ENCODE results near the gene ACTR2.
A peak's percentile ranks its signal among the peaks of the same experiment; 100 is the strongest.
"Not testable (repeated sequence)": the region's sequence is repeated elsewhere in the genome, so short reads cannot be mapped to it uniquely, and the experiment has no call there.

ACTR2 gene

GRCh38 chr2:65231121-65231520, 3.5 kb downstream of the ACTR2 start:
- DNase-seq (ENCODE audit: low read depth): no peak

- DNase-seq (ENCODE audit: low read depth): no peak
These were observed 4.4 kb downstream of the ACTR2 start for GRCh38 chr2:65231892-65232477.

DNA sequence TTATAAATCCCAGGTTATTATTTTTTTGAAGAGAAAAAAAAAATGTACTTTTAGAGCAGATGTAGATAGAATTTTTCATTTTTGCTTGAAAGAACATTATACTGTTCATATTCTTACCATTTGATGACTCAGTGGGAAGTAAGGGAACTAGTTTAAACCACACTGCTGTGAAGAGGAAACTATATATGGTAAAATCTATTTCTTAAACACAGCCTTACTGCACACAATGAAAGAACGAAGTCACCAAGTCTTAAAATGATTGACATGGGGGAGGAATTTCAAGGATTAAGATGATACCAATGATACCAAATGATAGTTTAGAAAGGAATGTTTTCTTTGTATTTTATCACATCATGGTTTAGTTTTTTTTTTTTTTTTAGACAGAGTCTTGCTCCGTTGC, 5.0 kb downstream of the ACTR2 start:
- DNase-seq (ENCODE audit: low read depth): no peak

DNA sequence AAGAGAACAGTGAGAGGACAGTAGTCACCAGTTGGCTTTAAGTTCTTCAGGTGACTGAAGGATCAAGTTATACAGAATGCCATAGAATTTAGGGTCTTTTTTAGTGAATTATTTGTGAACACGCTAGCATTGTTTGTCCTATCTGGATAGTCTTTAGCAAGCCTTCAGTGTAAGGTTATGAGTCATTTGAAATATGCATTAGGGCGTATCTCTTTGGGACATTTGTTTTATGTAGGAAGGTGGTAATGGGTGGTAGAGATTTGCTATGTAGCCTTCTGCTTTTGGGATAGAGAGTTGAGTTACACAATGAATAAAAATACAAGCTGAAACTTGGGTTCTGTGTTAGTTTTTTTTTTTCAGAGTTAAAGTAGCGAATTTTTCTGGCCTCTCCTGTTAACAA, 13.0 kb downstream of the ACTR2 start:
- DNase-seq (ENCODE audit: low read depth): no peak

DNA sequence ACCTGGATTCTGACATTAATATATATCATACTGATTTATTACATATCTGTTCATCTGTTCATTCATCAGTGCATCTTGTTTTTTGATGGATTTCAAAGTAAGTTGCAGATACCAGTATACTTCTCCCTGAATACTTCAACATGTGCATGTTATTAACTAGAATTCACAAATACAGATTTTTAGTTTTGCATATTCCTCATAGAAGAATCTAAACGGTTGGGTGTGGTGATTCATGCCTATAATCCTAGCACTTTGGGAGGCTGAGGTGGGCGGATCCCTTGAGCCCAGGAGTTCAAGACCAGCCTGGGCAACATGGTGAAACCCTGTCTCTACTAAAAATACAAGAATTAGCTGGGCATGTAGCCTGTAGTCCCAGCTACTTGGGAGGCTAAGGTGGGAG, 16.8 kb downstream of the ACTR2 start:
- not testable (repeated sequence) for DNase-seq (ENCODE audit: low read depth)

DNA sequence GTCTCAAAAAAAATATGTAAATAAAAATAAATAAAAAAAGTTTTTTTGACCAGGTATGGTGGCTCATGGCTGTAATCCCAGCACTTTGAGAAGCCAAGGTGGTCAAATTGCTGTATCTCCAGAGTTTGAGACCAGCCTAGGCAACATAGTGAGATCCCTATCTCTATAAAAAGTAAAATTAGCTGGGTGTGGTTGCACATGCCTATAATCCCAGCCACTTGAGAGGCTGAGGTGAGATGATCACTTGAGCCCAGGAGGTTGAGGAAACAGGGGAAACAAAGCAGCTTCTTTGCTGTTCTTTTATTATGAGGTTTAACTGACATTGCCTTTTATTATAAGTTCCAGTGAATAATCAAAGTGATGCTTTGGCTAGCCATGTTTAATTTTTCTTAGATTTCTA, 25.0 kb downstream of the ACTR2 start:
- no peak for DNase-seq (ENCODE audit: low read depth)

DNA sequence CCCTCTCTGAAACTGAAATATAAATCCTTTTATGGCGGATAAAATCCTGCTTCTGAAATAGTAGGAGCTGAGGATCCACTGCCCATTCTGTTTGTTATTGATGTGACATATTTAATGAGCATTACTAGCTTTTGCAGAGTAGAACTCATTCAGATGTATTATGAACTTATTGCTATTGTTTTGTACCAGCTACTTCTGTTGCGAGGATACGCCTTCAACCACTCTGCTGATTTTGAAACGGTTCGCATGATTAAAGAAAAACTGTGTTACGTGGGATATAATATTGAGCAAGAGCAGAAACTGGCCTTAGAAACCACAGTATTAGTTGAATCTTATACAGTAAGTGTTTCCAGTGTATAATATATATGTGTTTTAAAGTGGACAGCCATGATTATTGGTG, 27.7 kb downstream of the ACTR2 start:
- no peak for DNase-seq (ENCODE audit: low read depth)

- DNase-seq (ENCODE audit: low read depth): no peak
These were observed 28.4 kb downstream of the ACTR2 start for GRCh38 chr2:65256054-65256453.

DNA sequence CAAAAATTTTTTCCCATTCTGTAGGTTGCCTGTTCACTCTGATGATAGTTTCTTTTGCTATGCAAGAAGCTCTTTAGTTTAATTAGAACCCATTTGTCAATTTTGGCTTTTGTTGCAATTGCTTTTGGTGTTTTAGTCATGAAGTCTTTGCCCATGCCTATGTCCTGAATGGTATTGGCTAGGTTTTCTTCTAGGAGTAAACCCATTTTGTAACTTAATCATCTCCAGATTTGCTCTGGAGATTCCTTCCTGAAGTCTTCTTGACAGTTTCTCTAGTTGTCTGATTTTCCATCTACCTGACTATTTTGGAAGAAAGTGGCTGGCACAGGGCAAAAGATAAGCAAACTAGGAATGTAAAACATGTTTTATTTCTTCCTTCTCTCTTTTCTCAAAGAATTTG, 30.2 kb downstream of the ACTR2 start:
- not testable (repeated sequence) for DNase-seq (ENCODE audit: low read depth)

GRCh38 chr2:65261676-65262075, 34.0 kb downstream of the ACTR2 start:
- no peak for DNase-seq (ENCODE audit: low read depth)

DNA sequence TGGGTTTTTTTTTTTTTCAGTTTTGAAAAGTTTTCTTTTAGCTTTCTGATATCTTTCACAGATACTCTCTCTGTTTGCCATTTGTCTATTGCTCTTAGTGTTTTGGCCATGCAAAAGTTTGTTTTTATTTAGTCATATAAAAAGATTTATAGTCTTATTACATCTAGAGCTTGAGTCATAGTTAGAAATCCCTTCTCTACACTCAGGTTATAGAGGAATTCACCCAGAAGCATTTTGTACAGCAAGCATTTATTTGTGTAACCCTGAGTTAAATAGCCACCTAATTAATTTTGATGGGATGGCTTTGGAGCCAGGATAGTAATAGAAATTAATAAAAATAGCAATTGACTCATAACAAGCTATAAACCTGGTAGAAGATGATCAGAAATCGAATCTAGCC, 35.6 kb downstream of the ACTR2 start:
- no peak for DNase-seq (ENCODE audit: low read depth)

DNA sequence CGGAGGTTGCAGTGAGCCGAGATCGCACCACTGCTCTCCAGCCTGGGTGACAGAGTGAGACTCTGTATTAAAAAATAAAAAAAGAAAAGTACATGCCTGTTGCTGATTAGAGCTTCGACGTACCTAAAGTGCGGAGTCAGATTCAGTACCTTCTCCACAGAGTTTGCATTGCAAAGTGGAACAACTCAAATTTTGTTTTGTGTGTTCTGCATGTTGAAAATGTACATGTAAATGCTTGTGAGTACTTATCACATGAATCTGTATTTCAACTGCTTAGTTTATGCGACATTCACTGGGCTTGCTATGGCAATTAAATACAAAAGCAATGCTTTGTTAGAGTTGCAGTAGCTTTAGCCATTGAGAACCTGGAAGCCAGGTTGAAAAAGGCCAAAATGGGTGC, 36.4 kb downstream of the ACTR2 start:
- DNase-seq (ENCODE audit: low read depth): no peak

DNA sequence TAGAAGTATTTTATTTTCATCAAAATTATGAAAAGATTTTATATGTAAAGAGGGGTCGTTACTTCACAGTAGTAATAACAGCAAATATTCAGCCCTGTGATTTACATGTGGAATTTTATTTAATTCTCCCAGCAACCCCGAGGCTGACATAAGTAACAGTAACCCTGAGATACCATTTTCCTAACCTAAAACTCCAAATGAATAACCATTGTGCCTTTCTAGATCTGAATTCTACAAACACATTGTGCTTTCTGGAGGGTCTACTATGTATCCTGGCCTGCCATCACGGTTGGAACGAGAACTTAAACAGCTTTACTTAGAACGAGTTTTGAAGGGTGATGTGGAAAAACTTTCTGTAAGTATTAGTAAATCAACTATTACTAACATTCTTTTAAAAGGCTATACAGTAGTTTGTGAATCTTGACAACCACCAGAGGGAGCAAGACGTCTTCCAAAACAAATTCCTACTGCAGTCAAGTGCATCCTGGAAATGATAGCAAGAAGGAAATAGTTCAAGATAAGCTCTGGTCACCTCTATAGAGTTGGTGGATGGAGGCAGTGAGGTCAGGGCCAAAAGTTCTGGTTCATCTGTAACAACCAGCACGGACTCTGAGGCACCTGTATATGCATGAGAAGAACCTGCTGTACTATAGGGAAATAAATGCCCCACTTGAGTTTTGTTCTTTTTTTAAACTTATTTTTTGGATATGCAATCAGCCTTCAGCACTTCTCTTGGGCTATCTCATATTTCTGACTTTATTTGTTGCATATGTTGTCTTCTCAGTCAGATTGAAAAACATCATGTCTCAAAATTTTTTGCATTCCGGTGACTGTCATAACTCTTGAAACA, 37.4 kb downstream of the ACTR2 start:
- DNase-seq (ENCODE audit: low read depth): peak; percentile 29

- DNase-seq (ENCODE audit: low read depth): no peak
These were observed 38.0 kb downstream of the ACTR2 start for GRCh38 chr2:65265671-65266045.

DNA sequence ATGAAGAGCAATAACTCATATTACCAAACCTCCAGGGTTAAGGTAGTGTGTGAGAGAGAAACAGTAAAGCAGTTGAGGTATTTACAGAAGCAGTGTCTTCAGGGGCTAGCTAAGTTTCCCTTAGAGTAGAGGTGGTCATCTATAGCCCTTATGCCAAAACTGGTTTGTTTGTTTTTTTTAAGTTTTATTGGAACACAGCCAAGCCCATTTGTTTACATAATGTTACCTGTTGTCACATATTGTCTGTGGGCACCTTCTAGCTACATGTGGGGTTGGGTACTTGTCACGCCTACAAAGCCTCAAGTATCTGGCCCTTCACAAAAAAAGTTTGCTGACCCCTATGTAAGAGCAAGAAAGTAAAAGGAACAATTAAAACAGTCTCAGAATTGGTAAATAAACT, 39.4 kb downstream of the ACTR2 start:
- no peak for DNase-seq (ENCODE audit: low read depth)

GRCh38 chr2:65268957-65269356, 41.3 kb downstream of the ACTR2 start:
- DNase-seq (ENCODE audit: low read depth): no peak

DNA sequence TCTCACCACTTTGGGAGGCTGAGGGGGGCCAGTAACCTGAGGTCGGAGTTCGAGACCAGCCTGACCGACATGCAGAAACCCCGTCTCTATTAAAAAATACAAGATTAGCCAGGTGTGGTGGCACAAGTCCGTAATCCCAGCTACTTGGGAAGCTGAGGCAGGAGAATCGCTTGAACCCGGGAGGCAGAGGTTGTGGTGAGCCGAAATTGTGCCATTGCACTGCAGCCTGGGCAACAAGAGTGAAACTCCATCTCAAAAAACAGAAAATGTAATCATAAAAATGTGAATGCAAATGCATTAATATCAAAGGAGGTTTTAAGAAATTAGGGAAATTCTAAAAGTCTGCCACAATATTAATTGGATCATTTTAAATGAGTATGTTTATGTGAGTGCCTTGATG, 45.7 kb downstream of the ACTR2 start:
- no peak for DNase-seq (ENCODE audit: low read depth)

DNA sequence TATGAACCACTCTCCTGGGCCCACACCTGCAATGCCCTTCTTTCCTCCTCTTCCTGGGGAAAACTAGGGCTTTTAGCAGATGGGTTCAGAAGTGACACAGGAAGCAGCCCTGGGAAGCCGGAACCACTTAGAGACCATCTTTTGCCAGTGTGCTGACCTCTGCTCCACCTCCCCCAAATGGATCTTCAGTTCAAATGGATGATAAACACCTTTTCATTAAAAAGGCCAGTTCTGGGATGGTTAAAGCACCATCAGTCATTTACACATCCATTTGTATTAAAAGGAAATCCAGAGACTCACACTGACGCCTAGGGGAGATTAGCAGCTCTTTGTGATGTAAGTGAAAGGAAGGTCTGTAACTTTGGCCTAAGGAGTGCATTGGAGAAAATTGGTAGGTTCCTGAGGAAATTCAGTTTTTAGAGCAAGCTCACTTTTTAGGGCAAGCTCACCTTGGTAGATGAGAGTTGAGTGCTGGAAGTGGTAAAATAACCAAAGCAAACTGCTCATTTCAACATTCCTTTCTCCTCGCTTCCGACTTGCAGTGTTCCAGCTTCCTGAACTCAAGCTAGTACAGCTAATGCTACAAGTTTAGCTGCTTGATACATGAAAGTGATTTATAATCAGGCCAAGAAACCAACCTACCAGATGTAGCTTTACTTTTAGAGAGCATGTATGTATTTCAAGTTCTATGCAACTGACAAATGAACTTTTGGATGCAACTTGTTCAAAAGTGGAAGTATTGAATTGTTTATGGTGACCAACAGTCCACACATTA, 47.7 kb downstream of the ACTR2 start:
- no peak for DNase-seq (ENCODE audit: low read depth)

GRCh38 chr2:65276609-65277008, 49.0 kb downstream of the ACTR2 start:
- DNase-seq (ENCODE audit: low read depth): no peak

DNA sequence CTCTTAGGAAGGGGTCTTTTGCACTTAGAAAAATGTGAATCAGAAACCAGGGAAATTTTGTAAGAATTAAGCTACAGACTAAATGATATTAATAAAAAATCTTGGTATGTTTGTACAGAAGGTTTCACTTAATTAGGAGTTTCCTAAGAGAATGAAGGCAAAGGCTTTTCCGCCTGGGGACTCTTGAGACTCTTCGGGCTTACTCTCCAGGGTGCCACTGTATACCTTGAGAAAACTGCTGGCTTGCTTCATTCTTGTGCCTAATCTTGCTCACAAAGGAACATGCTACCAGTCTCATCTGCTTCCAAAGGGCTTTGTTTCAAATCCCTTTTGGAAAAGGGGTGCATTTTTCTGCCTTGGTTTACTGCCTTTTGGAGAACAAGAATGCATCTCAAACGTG, 49.5 kb downstream of the ACTR2 start:
- no peak for DNase-seq (ENCODE audit: low read depth)

- DNase-seq (ENCODE audit: low read depth): no peak
These were observed 50.3 kb downstream of the ACTR2 start for GRCh38 chr2:65277791-65278483.

- DNase-seq (ENCODE audit: low read depth): no peak
These were observed 50.9 kb downstream of the ACTR2 start for GRCh38 chr2:65278531-65278981.
